Mesenchymal stem cell (in vitro differentiated cells and primary cell): ENCODE results near the gene GRXCR2.
"Not testable (repeated sequence)": the region's sequence is repeated elsewhere in the genome, so short reads cannot be mapped to it uniquely, and the experiment has no call there.

Experiments
- DNase-seq: peaks from one replicate; pipeline ENCODE4 v3.0.0-alpha.2; 2013
- H2AFZ ChIP-seq: one replicate; pipeline ENCODE4 v1.6.1; 2013; ENCODE audit warnings: low read depth, mild to moderate bottlenecking, control low read depth, inconsistent platforms, low read length, moderate library complexity
- H2AK5ac ChIP-seq: 2 replicates; pipeline ENCODE4 v1.6.1; 2013; ENCODE audit warnings: low read length, moderate library complexity, mild to moderate bottlenecking, inconsistent platforms; ENCODE audit not compliant: severe bottlenecking
- H2BK120ac ChIP-seq: one replicate; pipeline ENCODE4 v1.6.1; 2013; ENCODE audit warnings: low read depth, mild to moderate bottlenecking, inconsistent platforms, low read length, moderate library complexity
- H2BK12ac ChIP-seq, 2 experiments: one replicate each; pipeline ENCODE4 v1.6.1; 2013; ENCODE audit warnings: inconsistent platforms in 2 of 2, low read length in 2 of 2, mild to moderate bottlenecking in 2 of 2, moderate library complexity in 2 of 2, control low read depth in 1 of 2
- H2BK15ac ChIP-seq: one replicate; pipeline ENCODE4 v1.6.1; 2013; ENCODE audit warnings: mild to moderate bottlenecking, low read depth, inconsistent platforms; ENCODE audit not compliant: poor library complexity, severe bottlenecking
- H2BK5ac ChIP-seq: 2 replicates; pipeline ENCODE4 v1.6.1; 2013; ENCODE audit warnings: low read depth, mild to moderate bottlenecking, low read length, control low read depth, inconsistent platforms; ENCODE audit not compliant: poor library complexity, severe bottlenecking
- H3K14ac ChIP-seq, 2 experiments: one replicate each; pipeline ENCODE4 v1.6.1; 2013; ENCODE audit warnings: inconsistent platforms in 2 of 2, low read length in 2 of 2, control low read depth in 1 of 2, mild to moderate bottlenecking in 1 of 2, moderate library complexity in 1 of 2
- H3K18ac ChIP-seq, 2 experiments: one replicate each; pipeline ENCODE4 v1.6.1; 2013; ENCODE audit warnings: inconsistent platforms in 2 of 2, low read length in 2 of 2, control low read depth in 1 of 2, low read depth in 1 of 2, mild to moderate bottlenecking in 1 of 2
- H3K23ac ChIP-seq, 2 experiments: one replicate each; pipeline ENCODE4 v1.6.1; 2013; ENCODE audit warnings: inconsistent platforms in 2 of 2, low read length in 2 of 2, mild to moderate bottlenecking in 2 of 2, moderate library complexity in 2 of 2, control low read depth in 1 of 2
- H3K27ac ChIP-seq: 2 replicates; pipeline ENCODE4 v1.5.1; 2013; ENCODE audit warnings: mild to moderate bottlenecking, moderate library complexity, low read length, control low read depth, inconsistent platforms; ENCODE audit not compliant: poor library complexity, severe bottlenecking
- H3K27me3 ChIP-seq, 2 experiments: 2 replicates each; pipeline versions ENCODE4 v1.6.1 to v1.7.0; 2013; ENCODE audit warnings: low read length in 2 of 2, mild to moderate bottlenecking in 2 of 2, moderate library complexity in 2 of 2, control low read depth in 1 of 2, inconsistent platforms in 1 of 2; ENCODE audit not compliant: control insufficient read depth in 1 of 2, insufficient read depth in 1 of 2
- H3K36me3 ChIP-seq, 2 experiments: 2 replicates each; pipeline versions ENCODE4 v1.6.1 to v1.7.0; 2013; ENCODE audit warnings: low read length in 2 of 2, control low read depth in 1 of 2, inconsistent platforms in 1 of 2, low read depth in 1 of 2, mild to moderate bottlenecking in 1 of 2; ENCODE audit not compliant: insufficient read depth in 2 of 2, control insufficient read depth in 1 of 2
- H3K4ac ChIP-seq, 2 experiments: one replicate each; pipeline ENCODE4 v1.6.1; 2013; ENCODE audit warnings: inconsistent platforms in 2 of 2, low read length in 2 of 2, mild to moderate bottlenecking in 2 of 2, moderate library complexity in 2 of 2, control low read depth in 1 of 2, low read depth in 1 of 2
- H3K4me1 ChIP-seq: 2 replicates; pipeline ENCODE4 v1.6.1; 2013; ENCODE audit warnings: low read depth, low read length, control low read depth; ENCODE audit not compliant: control insufficient read depth, insufficient read depth
- H3K4me2 ChIP-seq: 2 replicates; pipeline ENCODE4 v1.6.1; 2013; ENCODE audit warnings: low read length, mild to moderate bottlenecking, inconsistent platforms; ENCODE audit not compliant: poor library complexity, severe bottlenecking
- H3K4me3 ChIP-seq, 2 experiments: 2 replicates each; pipeline versions ENCODE4 v1.5.1 to v1.7.0; 2013; ENCODE audit warnings: low read length in 2 of 2, mild to moderate bottlenecking in 2 of 2, control low read depth in 1 of 2, low read depth in 1 of 2; ENCODE audit not compliant: insufficient read depth in 1 of 2
- H3K79me1 ChIP-seq: replicated peaks from 2 replicates; pipeline ENCODE4 v1.6.1; 2013; ENCODE audit warnings: mild to moderate bottlenecking, control low read depth, low read length, inconsistent platforms; ENCODE audit not compliant: poor library complexity, severe bottlenecking
- H3K9ac ChIP-seq: 2 replicates; pipeline ENCODE4 v1.7.0; 2013; ENCODE audit warnings: mild to moderate bottlenecking, low read length, moderate library complexity
- H3K9me3 ChIP-seq: 2 replicates; pipeline ENCODE4 v1.7.0; 2013; ENCODE audit warnings: mild to moderate bottlenecking, low read length; ENCODE audit not compliant: control insufficient read depth
- H4K8ac ChIP-seq: one replicate; pipeline ENCODE4 v1.6.1; 2013; ENCODE audit warnings: inconsistent platforms, mild to moderate bottlenecking, low read length, moderate library complexity
- H4K91ac ChIP-seq: one replicate; pipeline ENCODE4 v1.6.1; 2013; ENCODE audit warnings: mild to moderate bottlenecking, low read length, inconsistent platforms
- WGBS: methylation state at CpG from one replicate; pipeline ENCODE4 v1.1.7; 2013; ENCODE audit warnings: mixed read lengths; 5-methylcytosine and 5-hydroxymethylcytosine counted together

GRXCR2 gene

GRCh38 chr5:145903113-145903512 lies 30.3 kb upstream of the GRXCR2 start:
- no peak for DNase-seq
- Histone ChIP-seq H3K27ac (no peak overlapping the region), H3K4me3 (no peak overlapping the region), H2BK15ac (no peak overlapping the region), H2AK5ac (no peak overlapping the region), H3K4ac (no peak overlapping the region), H3K23ac (no peak overlapping the region), H2BK12ac (no peak overlapping the region), H2BK120ac (no peak overlapping the region), H3K4me1 (no peaks in the 10 kb centered on the region), H4K91ac (no peak overlapping the region), H3K4me2 (no peak overlapping the region), H3K18ac (no peak overlapping the region), H3K27me3 (no peaks in the 10 kb centered on the region), H3K14ac (no peak overlapping the region), H3K79me1 (no peaks in the 10 kb centered on the region), H3K9ac (no peak overlapping the region), H2BK5ac (no peak overlapping the region), H4K8ac (no peak overlapping the region), H3K9me3 (peaks cover 10% of the 10 kb centered on the region), H3K36me3 (no peaks in the 10 kb centered on the region), H2AFZ (no peak overlapping the region)
- 100% methylated on average over 3 of the region's 3 CpGs for WGBS

- Histone ChIP-seq H3K79me1 (no peaks in the 10 kb centered on the region), H3K9me3 (peaks cover 10% of the 10 kb centered on the region), H2BK15ac (no peak overlapping the region), H3K18ac (no peak overlapping the region), H3K4me3 (no peak overlapping the region), H2AK5ac (no peak overlapping the region), H3K4me1 (no peaks in the 10 kb centered on the region), H3K4me2 (no peak overlapping the region), H2BK5ac (no peak overlapping the region), H4K8ac (no peak overlapping the region), H3K27ac (no peak overlapping the region), H3K14ac (no peak overlapping the region), H3K4ac (no peak overlapping the region), H2BK12ac (no peak overlapping the region), H4K91ac (no peak overlapping the region), H2BK120ac (no peak overlapping the region), H3K36me3 (no peaks in the 10 kb centered on the region), H3K27me3 (no peaks in the 10 kb centered on the region), H3K9ac (no peak overlapping the region), H3K23ac (no peak overlapping the region), H2AFZ (no peak overlapping the region)
- no CpG with 5 or more reads among the region's 1 CpG for WGBS
- DNase-seq: no peak
Measured at GRCh38 chr5:145902421-145902820, 29.6 kb upstream of the GRXCR2 start.

GRCh38 chr5:145898171-145898570 lies 25.4 kb upstream of the GRXCR2 start:
- Histone ChIP-seq H3K4ac (no peak overlapping the region), H3K23ac (no peak overlapping the region), H3K4me2 (no peak overlapping the region), H3K36me3 (no peaks in the 10 kb centered on the region), H4K91ac (no peak overlapping the region), H3K27ac (no peak overlapping the region), H3K14ac (no peak overlapping the region), H3K4me1 (no peaks in the 10 kb centered on the region), H2BK5ac (no peak overlapping the region), H3K9me3 (peaks cover 10% of the 10 kb centered on the region), H3K9ac (no peak overlapping the region), H3K18ac (no peak overlapping the region), H4K8ac (no peak overlapping the region), H2AFZ (no peak overlapping the region), H3K79me1 (no peaks in the 10 kb centered on the region), H2BK12ac (no peak overlapping the region), H2BK15ac (no peak overlapping the region), H2AK5ac (no peak overlapping the region), H3K27me3 (no peaks in the 10 kb centered on the region), H2BK120ac (no peak overlapping the region), H3K4me3 (no peak overlapping the region)
- DNase-seq: no peak

- not testable (repeated sequence) for H3K4me1 ChIP-seq
- WGBS: 96% methylated on average over 10 of the region's 10 CpGs
Measured at GRCh38 chr5:145891378-145891777, 18.6 kb upstream of the GRXCR2 start.

More at GRCh38 chr5:145891378-145891777, 18.6 kb upstream of the GRXCR2 start:
- H2BK15ac ChIP-seq, H3K36me3 ChIP-seq, H2BK5ac ChIP-seq, H3K9me3 ChIP-seq, H3K4ac ChIP-seq, H3K27me3 ChIP-seq, H3K9ac ChIP-seq, H2AFZ ChIP-seq, H3K23ac ChIP-seq, H4K8ac ChIP-seq, H2AK5ac ChIP-seq, H3K79me1 ChIP-seq, H3K4me3 ChIP-seq, DNase-seq, H4K91ac ChIP-seq, H3K14ac ChIP-seq, H2BK120ac ChIP-seq, H2BK12ac ChIP-seq, H3K4me2 ChIP-seq, H3K27ac ChIP-seq, H3K18ac ChIP-seq: not testable (repeated sequence)
